ENCODE measurements around the gene GDPD1. TPM values are rescaled to one million over a fixed set of nuclear protein-coding genes. Genes with fewer than 3 reads are reported as not detected.

The GDPD1 gene
- total and polyA plus RNA-seq, 4 donors = 0.45 to 1.4 (median 0.78) TPM

DNA sequence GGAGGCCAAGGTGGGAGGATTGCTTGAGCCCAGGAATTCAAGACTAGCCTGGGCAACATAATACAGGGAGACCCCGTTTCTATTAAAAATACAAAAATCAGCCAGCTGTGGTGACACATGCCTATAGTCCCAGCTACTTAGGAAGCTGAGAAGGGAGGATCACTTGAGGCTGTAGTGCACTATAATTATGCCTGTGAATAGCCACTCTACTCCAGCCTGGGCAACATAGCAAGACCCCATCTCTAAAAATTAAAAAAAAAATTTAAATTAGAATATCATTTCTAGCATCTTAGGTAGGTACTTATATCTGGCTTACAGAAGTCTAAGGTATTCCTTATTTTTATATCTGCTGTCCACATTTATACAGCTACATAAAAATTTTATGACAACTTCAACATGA, 18.0 kb upstream of the GDPD1 start:
- no peak for DNase-seq (ENCODE audit: low spot score)
- TF ChIP-seq RAD21 (IDR thresholded peaks at IDR 0.05) (no peak), EGR1 (IDR thresholded peaks at IDR 0.05; ENCODE audit: low read depth in 2 of 2) (no peak), SP1 (IDR thresholded peaks at IDR 0.05) (no peak), FOXA1 (IDR thresholded peaks at IDR 0.05) (no peak), RXRA (IDR thresholded peaks at IDR 0.05) (no peak)
- TF ChIP-seq, protein P1, sequence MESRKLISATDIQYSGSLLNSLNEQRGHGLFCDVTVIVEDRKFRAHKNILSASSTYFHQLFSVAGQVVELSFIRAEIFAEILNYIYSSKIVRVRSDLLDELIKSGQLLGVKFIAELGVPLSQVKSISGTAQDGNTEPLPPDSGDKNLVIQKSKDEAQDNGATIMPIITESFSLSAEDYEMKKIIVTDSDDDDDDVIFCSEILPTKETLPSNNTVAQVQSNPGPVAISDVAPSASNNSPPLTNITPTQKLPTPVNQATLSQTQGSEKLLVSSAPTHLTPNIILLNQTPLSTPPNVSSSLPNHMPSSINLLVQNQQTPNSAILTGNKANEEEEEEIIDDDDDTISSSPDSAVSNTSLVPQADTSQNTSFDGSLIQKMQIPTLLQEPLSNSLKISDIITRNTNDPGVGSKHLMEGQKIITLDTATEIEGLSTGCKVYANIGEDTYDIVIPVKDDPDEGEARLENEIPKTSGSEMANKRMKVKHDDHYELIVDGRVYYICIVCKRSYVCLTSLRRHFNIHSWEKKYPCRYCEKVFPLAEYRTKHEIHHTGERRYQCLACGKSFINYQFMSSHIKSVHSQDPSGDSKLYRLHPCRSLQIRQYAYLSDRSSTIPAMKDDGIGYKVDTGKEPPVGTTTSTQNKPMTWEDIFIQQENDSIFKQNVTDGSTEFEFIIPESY (IDR thresholded peaks at IDR 0.05) = no peak
- TF ChIP-seq, protein P2, sequence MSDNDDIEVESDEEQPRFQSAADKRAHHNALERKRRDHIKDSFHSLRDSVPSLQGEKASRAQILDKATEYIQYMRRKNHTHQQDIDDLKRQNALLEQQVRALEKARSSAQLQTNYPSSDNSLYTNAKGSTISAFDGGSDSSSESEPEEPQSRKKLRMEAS (IDR thresholded peaks at IDR 0.05) = no peak
- TF ChIP-seq, protein P3, sequence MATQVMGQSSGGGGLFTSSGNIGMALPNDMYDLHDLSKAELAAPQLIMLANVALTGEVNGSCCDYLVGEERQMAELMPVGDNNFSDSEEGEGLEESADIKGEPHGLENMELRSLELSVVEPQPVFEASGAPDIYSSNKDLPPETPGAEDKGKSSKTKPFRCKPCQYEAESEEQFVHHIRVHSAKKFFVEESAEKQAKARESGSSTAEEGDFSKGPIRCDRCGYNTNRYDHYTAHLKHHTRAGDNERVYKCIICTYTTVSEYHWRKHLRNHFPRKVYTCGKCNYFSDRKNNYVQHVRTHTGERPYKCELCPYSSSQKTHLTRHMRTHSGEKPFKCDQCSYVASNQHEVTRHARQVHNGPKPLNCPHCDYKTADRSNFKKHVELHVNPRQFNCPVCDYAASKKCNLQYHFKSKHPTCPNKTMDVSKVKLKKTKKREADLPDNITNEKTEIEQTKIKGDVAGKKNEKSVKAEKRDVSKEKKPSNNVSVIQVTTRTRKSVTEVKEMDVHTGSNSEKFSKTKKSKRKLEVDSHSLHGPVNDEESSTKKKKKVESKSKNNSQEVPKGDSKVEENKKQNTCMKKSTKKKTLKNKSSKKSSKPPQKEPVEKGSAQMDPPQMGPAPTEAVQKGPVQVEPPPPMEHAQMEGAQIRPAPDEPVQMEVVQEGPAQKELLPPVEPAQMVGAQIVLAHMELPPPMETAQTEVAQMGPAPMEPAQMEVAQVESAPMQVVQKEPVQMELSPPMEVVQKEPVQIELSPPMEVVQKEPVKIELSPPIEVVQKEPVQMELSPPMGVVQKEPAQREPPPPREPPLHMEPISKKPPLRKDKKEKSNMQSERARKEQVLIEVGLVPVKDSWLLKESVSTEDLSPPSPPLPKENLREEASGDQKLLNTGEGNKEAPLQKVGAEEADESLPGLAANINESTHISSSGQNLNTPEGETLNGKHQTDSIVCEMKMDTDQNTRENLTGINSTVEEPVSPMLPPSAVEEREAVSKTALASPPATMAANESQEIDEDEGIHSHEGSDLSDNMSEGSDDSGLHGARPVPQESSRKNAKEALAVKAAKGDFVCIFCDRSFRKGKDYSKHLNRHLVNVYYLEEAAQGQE (IDR thresholded peaks at IDR 0.05) = no peak
- TF ChIP-seq, protein P4, sequence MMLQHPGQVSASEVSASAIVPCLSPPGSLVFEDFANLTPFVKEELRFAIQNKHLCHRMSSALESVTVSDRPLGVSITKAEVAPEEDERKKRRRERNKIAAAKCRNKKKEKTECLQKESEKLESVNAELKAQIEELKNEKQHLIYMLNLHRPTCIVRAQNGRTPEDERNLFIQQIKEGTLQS (IDR thresholded peaks at IDR 0.05) = no peak
- Histone ChIP-seq H3K9ac (ENCODE audit: low read depth in 1 of 2, low read length in 2 of 2) (no peak overlapping the region), H3K9me3 (ENCODE audit: control insufficient read depth in 4 of 4, low read length in 3 of 4) (no peaks in the 10 kb centered on the region), H3K36me3 (ENCODE audit: control insufficient read depth in 4 of 4, insufficient read depth in 3 of 4, low read depth in 1 of 4, low read length in 3 of 4) (no peaks in the 10 kb centered on the region), H3K27ac (ENCODE audit: low read depth in 1 of 2, low read length in 2 of 2) (no peak overlapping the region), H3K4me1 (ENCODE audit: control insufficient read depth in 4 of 4, insufficient read depth in 4 of 4, low read length in 3 of 4) (no peaks in the 10 kb centered on the region), H3K4me3 (ENCODE audit: low read depth in 1 of 3, low read length in 3 of 3) (no peak overlapping the region), H3K27me3 (ENCODE audit: control insufficient read depth in 4 of 4, insufficient read depth in 4 of 4, low read length in 3 of 4) (no peaks in the 10 kb centered on the region)
- WGBS = 98% methylated on average over 1 of the region's 1 CpG

DNA sequence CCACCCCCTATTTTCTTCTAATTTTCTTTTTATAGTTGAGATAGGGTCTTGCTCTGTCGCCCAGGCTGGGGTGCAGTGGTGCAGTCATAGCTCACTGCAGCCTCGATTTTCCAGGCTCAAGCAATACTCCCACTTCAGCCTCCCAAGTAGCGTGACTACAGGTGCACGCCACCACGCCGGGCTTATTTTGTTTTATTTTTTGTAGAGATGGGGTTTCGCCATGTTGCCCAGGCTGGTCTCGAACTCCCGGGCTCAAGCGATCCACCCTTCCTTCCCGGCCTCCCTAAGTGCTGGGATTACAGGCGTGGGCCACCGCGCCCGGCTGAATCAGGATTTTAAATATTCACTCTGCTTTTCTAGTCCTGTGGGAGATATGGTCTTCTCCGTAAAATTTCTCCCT, 941 bp upstream of the GDPD1 start:
- 95% methylated on average over 16 of the region's 16 CpGs for WGBS
- no peak overlapping the region for H3K4me3 ChIP-seq (ENCODE audit: low read depth in 1 of 3, low read length in 3 of 3)

DNA sequence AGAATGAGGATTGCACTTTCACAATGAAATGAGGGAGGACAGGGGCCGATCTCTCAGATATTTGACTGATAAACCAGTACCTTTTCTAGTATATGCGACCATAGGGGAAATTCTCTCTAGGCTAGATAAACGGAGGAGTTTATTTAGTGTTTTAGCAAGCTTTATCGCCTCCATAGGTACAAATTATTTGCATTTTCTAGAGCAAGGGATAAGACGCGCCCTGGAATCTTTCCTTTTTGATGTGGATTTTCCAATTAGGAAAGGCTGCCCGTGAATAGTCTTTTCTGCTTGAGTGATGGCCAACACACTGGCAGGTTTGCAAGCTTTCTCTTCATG, 351 bp upstream of the GDPD1 start:
- DNase-seq (ENCODE audit: low spot score) = no peak
- 21% methylated on average over 7 of the region's 7 CpGs for WGBS
- Histone ChIP-seq H3K27ac (ENCODE audit: low read depth in 1 of 2, low read length in 2 of 2) (no peak overlapping the region), H3K9me3 (ENCODE audit: control insufficient read depth in 4 of 4, low read length in 3 of 4) (no peaks in the 10 kb centered on the region), H3K9ac (ENCODE audit: low read depth in 1 of 2, low read length in 2 of 2) (peak overlapping the region in 1 of 2 donors; percentile 26), H3K36me3 (ENCODE audit: control insufficient read depth in 4 of 4, insufficient read depth in 3 of 4, low read depth in 1 of 4, low read length in 3 of 4) (no peaks in the 10 kb centered on the region), H3K27me3 (ENCODE audit: control insufficient read depth in 4 of 4, insufficient read depth in 4 of 4, low read length in 3 of 4) (no peaks in the 10 kb centered on the region), H3K4me3 (ENCODE audit: low read depth in 1 of 3, low read length in 3 of 3) (peak overlapping the region; percentile 49 to 50 (median 50)), H3K4me1 (ENCODE audit: control insufficient read depth in 4 of 4, insufficient read depth in 4 of 4, low read length in 3 of 4) (peaks cover 2 to 14% (median 11%) of the 10 kb centered on the region in 4 donors)
- no peak for TF ChIP-seq TAF1 (conservative IDR thresholded peaks at IDR 0.05)
- TF ChIP-seq, protein P3 (IDR thresholded peaks at IDR 0.05) = no peak
- no peak for TF ChIP-seq SP1 (IDR thresholded peaks at IDR 0.05)
- no peak for TF ChIP-seq FOXA2 (IDR thresholded peaks at IDR 0.05)
- TF ChIP-seq, protein P2 (IDR thresholded peaks at IDR 0.05) = no peak
- no peak for TF ChIP-seq RXRA (IDR thresholded peaks at IDR 0.05)
- TF ChIP-seq, protein P1 (IDR thresholded peaks at IDR 0.05) = no peak
- TF ChIP-seq, protein P5, sequence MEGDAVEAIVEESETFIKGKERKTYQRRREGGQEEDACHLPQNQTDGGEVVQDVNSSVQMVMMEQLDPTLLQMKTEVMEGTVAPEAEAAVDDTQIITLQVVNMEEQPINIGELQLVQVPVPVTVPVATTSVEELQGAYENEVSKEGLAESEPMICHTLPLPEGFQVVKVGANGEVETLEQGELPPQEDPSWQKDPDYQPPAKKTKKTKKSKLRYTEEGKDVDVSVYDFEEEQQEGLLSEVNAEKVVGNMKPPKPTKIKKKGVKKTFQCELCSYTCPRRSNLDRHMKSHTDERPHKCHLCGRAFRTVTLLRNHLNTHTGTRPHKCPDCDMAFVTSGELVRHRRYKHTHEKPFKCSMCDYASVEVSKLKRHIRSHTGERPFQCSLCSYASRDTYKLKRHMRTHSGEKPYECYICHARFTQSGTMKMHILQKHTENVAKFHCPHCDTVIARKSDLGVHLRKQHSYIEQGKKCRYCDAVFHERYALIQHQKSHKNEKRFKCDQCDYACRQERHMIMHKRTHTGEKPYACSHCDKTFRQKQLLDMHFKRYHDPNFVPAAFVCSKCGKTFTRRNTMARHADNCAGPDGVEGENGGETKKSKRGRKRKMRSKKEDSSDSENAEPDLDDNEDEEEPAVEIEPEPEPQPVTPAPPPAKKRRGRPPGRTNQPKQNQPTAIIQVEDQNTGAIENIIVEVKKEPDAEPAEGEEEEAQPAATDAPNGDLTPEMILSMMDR (IDR thresholded peaks at IDR 0.05; ENCODE audit: low read depth, low read length, missing input control) = no peak

More for the DNA sequence above, 941 bp upstream of the GDPD1 start:
- Histone ChIP-seq H3K36me3 (ENCODE audit: control insufficient read depth in 4 of 4, insufficient read depth in 3 of 4, low read depth in 1 of 4, low read length in 3 of 4) (peaks cover 0 to 5% (median 3%) of the 10 kb centered on the region in 4 donors), H3K27ac (ENCODE audit: low read depth in 1 of 2, low read length in 2 of 2) (no peak overlapping the region), H3K9ac (ENCODE audit: low read depth in 1 of 2, low read length in 2 of 2) (no peak overlapping the region), H3K9me3 (ENCODE audit: control insufficient read depth in 4 of 4, low read length in 3 of 4) (no peaks in the 10 kb centered on the region), H3K4me1 (ENCODE audit: control insufficient read depth in 4 of 4, insufficient read depth in 4 of 4, low read length in 3 of 4) (peaks cover 2 to 14% (median 11%) of the 10 kb centered on the region in 4 donors), H3K27me3 (ENCODE audit: control insufficient read depth in 4 of 4, insufficient read depth in 4 of 4, low read length in 3 of 4) (no peaks in the 10 kb centered on the region)
- TF ChIP-seq NR2F2 (IDR thresholded peaks at IDR 0.05) = no peak
- no peak for TF ChIP-seq EGR1 (IDR thresholded peaks at IDR 0.05; ENCODE audit: low read depth in 2 of 2)
- no peak for DNase-seq (ENCODE audit: low spot score)
